ENCODE measurements around the gene TMEM125. TPM values are rescaled to one million over a fixed set of nuclear protein-coding genes. Genes with fewer than 3 reads are reported as not detected.

TMEM125 gene
- total RNA-seq, 1 experiment from 2014 or later, result 3.1 TPM

DNA sequence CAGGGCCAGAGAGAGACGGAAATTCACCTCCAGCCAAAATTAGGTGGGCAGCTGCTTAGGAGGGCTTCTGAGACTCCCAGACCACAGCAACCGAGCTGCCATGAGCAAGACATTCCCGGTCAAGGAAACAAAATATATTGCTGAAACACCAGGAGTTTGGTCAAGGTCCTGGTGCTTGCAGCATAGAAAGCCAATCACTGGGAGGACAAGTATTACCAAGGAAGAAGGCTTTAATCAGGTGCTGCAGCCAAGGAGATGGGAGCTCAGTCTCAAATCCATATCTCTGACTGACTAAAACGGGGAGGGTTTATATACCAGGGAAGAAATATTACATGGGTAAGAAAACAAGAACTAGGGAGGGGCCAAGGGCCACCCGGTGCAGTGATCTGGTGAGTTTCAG lies 18.8 kb upstream of the TMEM125 start:
- no peak for DNase-seq (ENCODE audit: unreplicated experiment)
- Mint-ChIP-seq H3K27me3 (ENCODE audit: insufficient read depth, unreplicated experiment) (peaks cover 19% of the 10 kb centered on the region), H3K9me3 (ENCODE audit: unreplicated experiment) (peaks cover 25% of the 10 kb centered on the region), H3K4me3 (ENCODE audit: unreplicated experiment) (no peak overlapping the region), H3K36me3 (ENCODE audit: insufficient read depth, unreplicated experiment) (no peaks in the 10 kb centered on the region), H3K27ac (ENCODE audit: low read depth, unreplicated experiment) (no peak overlapping the region), H3K4me1 (ENCODE audit: insufficient read depth, unreplicated experiment) (no peaks in the 10 kb centered on the region)
- TF ChIP-seq, protein P1, sequence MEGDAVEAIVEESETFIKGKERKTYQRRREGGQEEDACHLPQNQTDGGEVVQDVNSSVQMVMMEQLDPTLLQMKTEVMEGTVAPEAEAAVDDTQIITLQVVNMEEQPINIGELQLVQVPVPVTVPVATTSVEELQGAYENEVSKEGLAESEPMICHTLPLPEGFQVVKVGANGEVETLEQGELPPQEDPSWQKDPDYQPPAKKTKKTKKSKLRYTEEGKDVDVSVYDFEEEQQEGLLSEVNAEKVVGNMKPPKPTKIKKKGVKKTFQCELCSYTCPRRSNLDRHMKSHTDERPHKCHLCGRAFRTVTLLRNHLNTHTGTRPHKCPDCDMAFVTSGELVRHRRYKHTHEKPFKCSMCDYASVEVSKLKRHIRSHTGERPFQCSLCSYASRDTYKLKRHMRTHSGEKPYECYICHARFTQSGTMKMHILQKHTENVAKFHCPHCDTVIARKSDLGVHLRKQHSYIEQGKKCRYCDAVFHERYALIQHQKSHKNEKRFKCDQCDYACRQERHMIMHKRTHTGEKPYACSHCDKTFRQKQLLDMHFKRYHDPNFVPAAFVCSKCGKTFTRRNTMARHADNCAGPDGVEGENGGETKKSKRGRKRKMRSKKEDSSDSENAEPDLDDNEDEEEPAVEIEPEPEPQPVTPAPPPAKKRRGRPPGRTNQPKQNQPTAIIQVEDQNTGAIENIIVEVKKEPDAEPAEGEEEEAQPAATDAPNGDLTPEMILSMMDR (IDR thresholded peaks at IDR 0.05; ENCODE audit: unreplicated experiment), result no peak
- intact Hi-C loops (cut with micrococcal nuclease), result no loop called here
- ChIA-PET POLR2A (no interaction called here), CTCF (interaction anchor here (0.7 kb wide), 1 partner anchor 100 kb away, joined by 3 read pairs; no protein-coding TSS in a partner anchor)
- BruUV-seq (replicated peaks), result no TSS peak

DNA sequence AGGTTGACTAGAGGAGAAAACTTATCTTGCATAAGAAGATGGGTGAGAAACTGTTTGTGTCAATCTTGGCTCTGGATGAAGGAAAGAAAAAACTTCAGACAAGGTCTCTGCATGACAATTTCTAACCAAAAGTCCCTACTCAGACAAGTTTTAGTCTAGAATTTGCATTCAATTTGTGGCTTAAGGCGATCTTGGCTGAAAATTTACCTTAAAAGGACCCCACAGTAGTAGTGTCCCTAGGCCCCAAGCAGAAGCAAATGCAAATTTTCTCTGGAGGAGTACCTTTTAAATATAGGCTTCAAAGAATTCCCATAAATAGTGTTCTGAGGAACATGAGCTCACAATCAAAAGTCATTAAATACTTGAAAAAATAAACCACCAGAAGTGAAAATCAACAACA lies 17.6 kb upstream of the TMEM125 start:
- H3K27me3 Mint-ChIP-seq (ENCODE audit: insufficient read depth, unreplicated experiment), result peaks cover 19% of the 10 kb centered on the region
- ChIA-PET CTCF (no interaction called here), POLR2A (interaction anchor here (0.6 to 1.2 kb wide), 2 partner anchors 8 to 37 kb away, joined by 3 read pairs; no protein-coding TSS in a partner anchor)
- BruUV-seq (replicated peaks), result no TSS peak
- TF ChIP-seq, protein P1 (IDR thresholded peaks at IDR 0.05; ENCODE audit: unreplicated experiment), result no peak
- intact Hi-C loops (cut with micrococcal nuclease), result no loop called here
- H3K36me3 Mint-ChIP-seq (ENCODE audit: insufficient read depth, unreplicated experiment), result no peaks in the 10 kb centered on the region
- H3K4me1 Mint-ChIP-seq (ENCODE audit: insufficient read depth, unreplicated experiment), result peaks cover 8% of the 10 kb centered on the region
- peaks cover 13% of the 10 kb centered on the region for H3K9me3 Mint-ChIP-seq (ENCODE audit: unreplicated experiment)
- DNase-seq (ENCODE audit: unreplicated experiment), result no peak
- H3K27ac Mint-ChIP-seq (ENCODE audit: low read depth, unreplicated experiment), result no peak overlapping the region
- no peak overlapping the region for H3K4me3 Mint-ChIP-seq (ENCODE audit: unreplicated experiment)

DNA sequence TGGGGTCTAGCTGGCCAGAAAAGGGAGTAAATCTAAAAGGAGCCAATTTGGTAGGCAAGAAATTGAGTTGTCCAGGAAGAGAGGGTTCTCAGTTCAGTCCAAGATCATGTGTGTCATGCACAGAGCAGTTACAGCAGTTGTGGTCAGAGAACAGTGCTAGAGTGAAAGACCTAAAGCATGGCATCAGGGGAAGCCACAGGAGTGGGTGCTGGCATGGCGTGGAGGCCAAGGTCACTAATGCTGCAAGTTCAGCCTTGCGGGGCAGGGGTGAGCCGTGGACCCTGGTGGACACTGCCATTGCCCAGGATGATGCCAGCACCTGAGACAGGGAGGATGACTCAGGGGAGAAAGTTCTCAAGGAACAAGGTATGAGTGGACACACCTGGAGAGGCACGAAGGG lies 16.6 kb upstream of the TMEM125 start:
- CTCF ChIA-PET, result no interaction called here
- H3K4me3 Mint-ChIP-seq (ENCODE audit: unreplicated experiment), result no peak overlapping the region
- POLR2A ChIA-PET, result interaction anchor here (0.6 to 1.2 kb wide), 2 partner anchors 8 to 9 kb away, joined by 3 read pairs; no protein-coding TSS in a partner anchor
- H3K27ac Mint-ChIP-seq (ENCODE audit: low read depth, unreplicated experiment), result no peak overlapping the region
- intact Hi-C loops (cut with micrococcal nuclease), result no loop called here
- H3K36me3 Mint-ChIP-seq (ENCODE audit: insufficient read depth, unreplicated experiment), result no peaks in the 10 kb centered on the region
- BruUV-seq (replicated peaks), result no TSS peak
- peaks cover 19% of the 10 kb centered on the region for H3K27me3 Mint-ChIP-seq (ENCODE audit: insufficient read depth, unreplicated experiment)
- TF ChIP-seq, protein P1 (IDR thresholded peaks at IDR 0.05; ENCODE audit: unreplicated experiment), result no peak
- peaks cover 6% of the 10 kb centered on the region for H3K9me3 Mint-ChIP-seq (ENCODE audit: unreplicated experiment)
- peaks cover 9% of the 10 kb centered on the region for H3K4me1 Mint-ChIP-seq (ENCODE audit: insufficient read depth, unreplicated experiment)
- no peak for DNase-seq (ENCODE audit: unreplicated experiment)

DNA sequence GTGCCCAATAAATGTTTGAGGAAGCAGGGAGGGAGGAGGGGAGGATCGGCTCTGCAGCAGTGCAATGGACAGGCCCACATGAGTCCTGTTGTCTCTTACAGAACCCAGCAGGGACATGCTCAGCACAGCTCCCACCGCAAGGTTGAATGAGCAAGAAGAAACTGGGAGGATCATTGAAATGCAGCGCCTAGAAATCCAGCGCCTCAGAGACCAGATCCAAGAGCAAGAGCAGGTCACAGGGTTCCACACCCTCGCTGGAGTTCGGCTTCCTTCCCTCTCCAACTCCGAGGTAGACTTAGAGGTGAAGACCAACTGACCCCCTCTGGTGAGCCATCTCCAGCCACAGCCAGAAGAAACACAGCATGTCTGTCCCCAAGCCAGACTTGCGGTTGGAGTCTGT lies 15.9 kb upstream of the TMEM125 start:
- TF ChIP-seq, protein P1 (IDR thresholded peaks at IDR 0.05; ENCODE audit: unreplicated experiment), result no peak
- BruUV-seq (replicated peaks), result no TSS peak
- intact Hi-C loops (cut with micrococcal nuclease), result no loop called here
- ChIA-PET CTCF (no interaction called here), POLR2A (no interaction called here)
- Mint-ChIP-seq H3K36me3 (ENCODE audit: insufficient read depth, unreplicated experiment) (no peaks in the 10 kb centered on the region), H3K9me3 (ENCODE audit: unreplicated experiment) (peaks cover 6% of the 10 kb centered on the region), H3K4me1 (ENCODE audit: insufficient read depth, unreplicated experiment) (peaks cover 9% of the 10 kb centered on the region), H3K27ac (ENCODE audit: low read depth, unreplicated experiment) (no peak overlapping the region), H3K4me3 (ENCODE audit: unreplicated experiment) (no peak overlapping the region), H3K27me3 (ENCODE audit: insufficient read depth, unreplicated experiment) (peaks cover 19% of the 10 kb centered on the region)
- DNase-seq (ENCODE audit: unreplicated experiment), result no peak

Measured in MCF 10A (cell line).